Omental fat pad (tissue), 4 donors: ENCODE measurements around the gene DHX15. TPM values are rescaled to one million over a fixed set of nuclear protein-coding genes. Genes with fewer than 3 reads are reported as not detected.

ENCODE experiments used
- ATAC-seq: fragments of 150-250 bp; one replicate; pipeline ENCODE4 v1.9.1; 2016; ENCODE audit warnings: mild to moderate bottlenecking, moderate library complexity; ENCODE audit not compliant: low FRiP score
- DNase-seq: peaks from one replicate; pipeline ENCODE4 v3.0.0-alpha.2; 2019; ENCODE audit warnings: low spot score
- total RNA-seq, 4 donors: library from RNA; depleted of rRNA; stranded (reverse); fragments of >200 nt; gene quantifications; one replicate each; pipeline ENCODE4 v1.1.0, GENCODE V29; 2016
- TF ChIP-seq, protein P1 (sequence below), 3 donors: fragments of 450-650 bp; IDR thresholded peaks; one replicate each; pipeline ENCODE4 v1.5.1; 2016 to 2017; ENCODE audit warnings: antibody characterized with exemption in 3 of 3, mild to moderate bottlenecking in 3 of 3, moderate library complexity in 2 of 3

The DHX15 gene
- total RNA-seq, 4 donors from 2014 or later, result 115 to 252 (median 154) TPM

DNA sequence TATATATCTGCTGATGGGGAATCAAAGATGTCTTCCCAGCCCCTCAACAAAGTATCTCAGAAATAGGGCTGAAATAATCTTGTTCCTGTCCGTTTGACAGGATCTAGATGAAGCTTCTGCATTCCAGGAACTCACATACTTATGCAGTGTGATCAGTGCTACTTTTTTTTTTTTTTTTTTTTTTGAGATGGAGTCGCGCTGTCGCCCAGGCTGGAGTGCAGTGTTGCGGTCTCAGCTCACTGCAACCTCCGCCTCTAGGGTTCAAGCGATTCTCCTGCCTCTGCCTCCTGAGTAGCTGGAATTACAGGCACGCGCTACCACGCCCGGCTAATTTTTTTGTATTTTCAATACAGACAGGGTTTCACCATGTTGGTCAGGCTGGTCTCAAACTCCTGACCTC lies 36.4 kb downstream of the DHX15 start:
- TF ChIP-seq, protein P1, sequence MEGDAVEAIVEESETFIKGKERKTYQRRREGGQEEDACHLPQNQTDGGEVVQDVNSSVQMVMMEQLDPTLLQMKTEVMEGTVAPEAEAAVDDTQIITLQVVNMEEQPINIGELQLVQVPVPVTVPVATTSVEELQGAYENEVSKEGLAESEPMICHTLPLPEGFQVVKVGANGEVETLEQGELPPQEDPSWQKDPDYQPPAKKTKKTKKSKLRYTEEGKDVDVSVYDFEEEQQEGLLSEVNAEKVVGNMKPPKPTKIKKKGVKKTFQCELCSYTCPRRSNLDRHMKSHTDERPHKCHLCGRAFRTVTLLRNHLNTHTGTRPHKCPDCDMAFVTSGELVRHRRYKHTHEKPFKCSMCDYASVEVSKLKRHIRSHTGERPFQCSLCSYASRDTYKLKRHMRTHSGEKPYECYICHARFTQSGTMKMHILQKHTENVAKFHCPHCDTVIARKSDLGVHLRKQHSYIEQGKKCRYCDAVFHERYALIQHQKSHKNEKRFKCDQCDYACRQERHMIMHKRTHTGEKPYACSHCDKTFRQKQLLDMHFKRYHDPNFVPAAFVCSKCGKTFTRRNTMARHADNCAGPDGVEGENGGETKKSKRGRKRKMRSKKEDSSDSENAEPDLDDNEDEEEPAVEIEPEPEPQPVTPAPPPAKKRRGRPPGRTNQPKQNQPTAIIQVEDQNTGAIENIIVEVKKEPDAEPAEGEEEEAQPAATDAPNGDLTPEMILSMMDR (IDR thresholded peaks at IDR 0.05), result no peak
- no peak for ATAC-seq
- DNase-seq, result no peak

DNA sequence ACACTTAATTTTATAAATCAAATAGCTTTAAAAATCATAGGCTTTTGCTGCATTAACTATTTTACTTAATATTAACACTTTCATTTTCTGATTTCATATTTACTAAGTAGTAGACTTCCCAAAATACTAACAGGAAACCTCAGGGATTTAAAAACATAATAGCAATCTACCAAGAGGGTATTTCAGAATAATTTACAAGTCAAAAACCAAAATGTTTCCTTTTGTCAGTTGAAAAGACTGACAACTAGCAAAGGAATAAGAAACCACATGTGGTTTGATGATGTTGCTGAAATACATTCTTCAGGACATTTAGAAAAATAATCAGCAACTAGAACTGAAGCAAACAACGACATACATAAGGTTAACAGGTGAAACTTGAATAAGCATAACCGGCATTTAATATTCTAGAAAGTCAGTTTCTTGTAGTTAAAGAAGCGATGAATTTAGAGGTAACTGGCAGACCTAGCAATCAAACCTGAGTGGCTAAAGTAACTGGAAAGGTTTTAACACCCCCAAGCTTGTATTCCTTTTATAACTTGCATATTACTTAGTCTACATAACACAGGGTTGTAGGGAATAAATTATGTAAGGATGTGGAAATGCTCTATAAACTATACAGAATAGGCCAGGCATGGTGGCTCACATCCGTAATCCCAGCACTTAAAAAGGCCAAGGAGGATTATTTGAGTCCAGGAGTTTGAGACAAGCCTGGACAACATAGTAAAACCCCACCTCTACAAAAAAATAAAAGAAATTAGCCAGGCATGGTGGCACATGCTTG lies 40.0 kb downstream of the DHX15 start:
- no peak for ATAC-seq
- TF ChIP-seq, protein P1 (IDR thresholded peaks at IDR 0.05), result no peak

DNA sequence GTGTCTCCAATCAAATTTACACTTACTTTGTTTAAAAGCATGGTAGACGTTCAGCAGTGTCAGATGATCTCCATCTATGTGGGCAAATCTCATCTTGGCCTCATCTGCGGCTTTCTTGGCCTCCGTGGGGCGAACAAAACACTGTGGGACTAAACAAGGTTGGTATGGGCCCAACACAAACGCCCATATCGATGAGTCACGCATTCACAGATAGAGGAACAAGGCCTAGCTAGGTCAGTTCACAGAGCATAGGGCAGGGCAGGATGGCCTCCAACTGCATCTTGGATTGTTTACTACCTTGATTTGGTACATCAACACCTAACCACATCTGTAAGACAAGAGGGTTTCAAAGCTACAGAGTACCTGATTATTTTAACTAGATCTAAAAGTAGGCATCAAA lies 47.3 kb downstream of the DHX15 start:
- TF ChIP-seq, protein P1 (IDR thresholded peaks at IDR 0.05), result no peak
- no peak for ATAC-seq
- no peak for DNase-seq

More for the DNA sequence above, 40.0 kb downstream of the DHX15 start:
- no peak for DNase-seq

DNA sequence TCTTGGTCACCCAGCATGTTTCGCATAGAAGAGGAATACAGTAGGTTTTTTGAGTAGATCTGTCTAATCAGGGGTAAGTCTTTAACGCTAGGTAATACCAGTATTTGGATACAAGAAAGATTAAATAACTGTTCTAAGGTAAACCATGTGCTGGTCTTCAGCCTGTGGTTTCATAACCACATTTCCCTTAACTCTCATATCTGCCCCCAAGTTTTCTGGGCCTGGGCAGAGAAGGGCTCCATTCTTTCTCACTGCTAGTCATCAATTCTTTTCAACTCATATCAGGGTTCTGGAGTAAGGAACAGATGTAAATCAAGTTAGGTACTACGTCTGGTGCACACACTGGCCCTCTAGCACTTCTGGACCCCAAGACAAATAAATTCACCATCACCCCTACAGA lies 49.0 kb downstream of the DHX15 start:
- DNase-seq, result no peak
- ATAC-seq, result no peak
- TF ChIP-seq, protein P1 (IDR thresholded peaks at IDR 0.05), result no peak

DNA sequence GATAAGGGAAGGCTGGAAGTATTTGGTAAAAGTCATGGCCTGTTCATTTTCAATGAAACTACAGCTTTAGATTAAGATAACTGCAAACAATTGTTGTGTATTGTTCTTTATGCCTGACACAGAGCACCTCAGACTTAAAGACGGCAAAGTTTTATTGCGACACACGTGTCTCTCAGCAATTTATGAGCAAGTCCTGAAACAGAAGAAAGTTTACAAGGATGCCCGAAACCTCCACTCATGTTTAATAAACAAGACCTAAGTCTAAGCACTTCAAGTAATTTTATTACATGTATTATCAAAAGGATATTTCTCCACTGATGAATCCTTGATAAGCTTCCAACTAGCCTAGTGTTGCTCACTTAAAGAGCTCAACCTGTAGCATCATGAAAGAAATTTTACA lies 51.0 kb downstream of the DHX15 start:
- DNase-seq, result no peak
- no peak for ATAC-seq
- TF ChIP-seq, protein P1 (IDR thresholded peaks at IDR 0.05), result no peak

DNA sequence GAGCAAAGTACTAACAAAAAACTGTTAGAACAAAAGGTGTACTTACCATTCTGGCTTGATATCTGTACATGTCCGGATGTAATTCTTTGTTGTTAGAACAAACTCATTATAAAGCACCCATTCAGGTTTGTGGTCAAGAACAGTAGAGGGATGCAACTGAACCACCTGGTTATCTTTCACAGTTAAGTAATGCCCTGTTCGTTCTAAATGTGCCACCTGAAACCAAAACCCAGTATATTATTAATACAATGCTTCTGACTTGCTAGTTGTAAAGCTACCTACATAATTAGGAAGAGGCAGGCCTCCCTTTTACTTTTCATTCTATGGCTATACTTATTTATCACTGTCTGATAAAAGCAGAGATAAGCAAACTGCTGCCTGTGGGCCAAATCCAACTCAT lies 54.8 kb downstream of the DHX15 start:
- TF ChIP-seq, protein P1 (IDR thresholded peaks at IDR 0.05), result no peak
- DNase-seq (no peak), ATAC-seq (no peak)

DNA sequence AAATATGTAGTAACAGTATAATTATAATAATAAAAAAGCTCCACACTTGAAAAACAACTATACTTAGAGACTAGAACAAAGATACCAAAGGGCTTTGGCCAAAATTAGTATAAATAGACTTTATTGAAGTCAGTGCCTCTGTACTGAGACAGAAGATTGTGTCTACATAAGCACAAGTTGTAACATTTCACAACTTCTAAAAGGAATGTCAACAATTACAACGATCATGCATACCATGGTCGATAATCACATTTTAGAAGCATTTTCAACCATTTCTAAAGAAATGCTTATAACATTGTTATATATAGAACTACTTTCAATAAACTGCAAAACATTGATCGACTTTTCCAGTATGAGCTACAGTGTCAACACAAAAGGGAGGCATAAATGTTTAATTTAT lies 57.0 kb downstream of the DHX15 start:
- DNase-seq (no peak), ATAC-seq (no peak)
- TF ChIP-seq, protein P1 (IDR thresholded peaks at IDR 0.05), result no peak
